Activated T-helper 2 cell treated with anti-CD3 and anti-CD28 coated beads, Interferon-gamma antibody, Interleukin-2, Interleukin-4, amounts not matched to agents 10 μg/mL and 5 μg/mL and 100 μg/mL, durations not matched to agents 14 hours and 24 hours and 36 hours (primary cell): ENCODE data around the gene VAC14. TPM values are rescaled to one million over a fixed set of nuclear protein-coding genes. Genes with fewer than 3 reads are reported as not detected.

Experiments used
- DNase-seq: peaks from one replicate; pipeline ENCODE4 v3.0.0; 2021; ENCODE audit warnings: low spot score
- H3K27ac Mint-ChIP-seq: one replicate; pipeline ENCODE4 v1.8.0; 2021; ENCODE audit warnings: mixed read lengths
- H3K27me3 Mint-ChIP-seq: one replicate; pipeline ENCODE4 v1.8.0; 2021; ENCODE audit warnings: low read depth, mixed read lengths
- H3K36me3 Mint-ChIP-seq: one replicate; pipeline ENCODE4 v1.8.0; 2021; ENCODE audit warnings: low read depth, mixed read lengths
- H3K4me1 Mint-ChIP-seq: one replicate; pipeline ENCODE4 v1.8.0; 2021; ENCODE audit warnings: low read depth, mixed read lengths
- H3K4me3 Mint-ChIP-seq: one replicate; pipeline ENCODE4 v1.8.0; 2021; ENCODE audit warnings: low read depth, mild to moderate bottlenecking, moderate library complexity, mixed read lengths
- H3K9me3 Mint-ChIP-seq: one replicate; pipeline ENCODE4 v1.8.0; 2021; ENCODE audit warnings: mixed read lengths
- intact Hi-C: fragments of 100-400 bp; cut with micrococcal nuclease; formaldehyde crosslinking; loops from one replicate; pipeline ENCODE4 v1.15.1; 2023
- total RNA-seq: library from RNA; stranded (reverse); gene quantifications from 2 replicates; pipeline ENCODE4 v1.2.3, GENCODE V29; 2022

The VAC14 gene
- total RNA-seq, 1 donor from 2014 or later = 34.8 TPM

DNA sequence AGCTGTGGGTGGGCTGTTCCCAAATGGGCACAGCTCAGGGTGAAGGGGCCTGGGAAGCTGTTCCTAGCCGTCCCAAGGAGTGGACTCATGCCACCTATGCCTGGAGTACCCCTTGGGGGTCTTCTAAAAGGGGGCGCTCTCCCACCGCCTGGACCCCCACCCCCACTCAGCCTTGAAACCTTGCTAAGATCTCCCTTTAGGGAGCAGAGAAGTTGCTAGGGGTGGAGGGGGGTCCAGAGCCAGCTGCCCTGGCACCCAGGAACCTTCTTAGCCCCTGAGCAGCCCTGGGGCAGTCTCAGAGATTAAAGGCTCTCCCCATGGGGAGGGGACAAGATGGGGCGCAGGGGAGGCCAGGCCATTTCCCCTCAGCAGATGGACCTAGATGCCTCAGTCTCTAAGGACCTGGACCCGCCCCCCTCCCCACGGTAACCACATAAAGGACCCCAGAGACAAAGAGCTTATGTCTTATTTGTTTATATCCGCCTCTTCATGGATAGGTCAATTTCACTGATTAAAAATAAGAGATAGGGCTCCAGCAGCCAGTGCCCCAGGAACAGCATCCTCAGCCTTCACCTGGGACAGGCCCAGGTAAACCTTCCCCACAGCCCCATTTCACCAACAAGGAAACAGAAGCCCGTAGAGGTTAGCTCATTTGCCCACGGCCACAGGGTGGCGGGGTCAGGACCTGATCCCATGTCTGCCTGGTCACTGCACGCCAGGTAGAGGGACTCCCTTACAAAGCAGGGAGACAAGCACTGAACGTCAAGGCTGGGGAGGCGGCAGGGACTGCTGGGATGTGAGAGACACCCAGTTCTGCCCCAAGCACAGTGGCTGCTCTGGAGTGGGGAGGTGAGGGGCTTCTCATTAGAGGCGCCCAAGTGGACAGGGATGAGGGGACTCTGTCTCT, 118.5 kb downstream of the VAC14 start:
- peaks cover 1% of the 10 kb centered on the region for H3K4me1 Mint-ChIP-seq
- no peak for DNase-seq
- no peak overlapping the region for H3K27ac Mint-ChIP-seq
- no peaks in the 10 kb centered on the region for H3K9me3 Mint-ChIP-seq
- peaks cover 16% of the 10 kb centered on the region for H3K27me3 Mint-ChIP-seq
- intact Hi-C loops = no loop called here
- no peak overlapping the region for H3K4me3 Mint-ChIP-seq
- no peaks in the 10 kb centered on the region for H3K36me3 Mint-ChIP-seq

DNA sequence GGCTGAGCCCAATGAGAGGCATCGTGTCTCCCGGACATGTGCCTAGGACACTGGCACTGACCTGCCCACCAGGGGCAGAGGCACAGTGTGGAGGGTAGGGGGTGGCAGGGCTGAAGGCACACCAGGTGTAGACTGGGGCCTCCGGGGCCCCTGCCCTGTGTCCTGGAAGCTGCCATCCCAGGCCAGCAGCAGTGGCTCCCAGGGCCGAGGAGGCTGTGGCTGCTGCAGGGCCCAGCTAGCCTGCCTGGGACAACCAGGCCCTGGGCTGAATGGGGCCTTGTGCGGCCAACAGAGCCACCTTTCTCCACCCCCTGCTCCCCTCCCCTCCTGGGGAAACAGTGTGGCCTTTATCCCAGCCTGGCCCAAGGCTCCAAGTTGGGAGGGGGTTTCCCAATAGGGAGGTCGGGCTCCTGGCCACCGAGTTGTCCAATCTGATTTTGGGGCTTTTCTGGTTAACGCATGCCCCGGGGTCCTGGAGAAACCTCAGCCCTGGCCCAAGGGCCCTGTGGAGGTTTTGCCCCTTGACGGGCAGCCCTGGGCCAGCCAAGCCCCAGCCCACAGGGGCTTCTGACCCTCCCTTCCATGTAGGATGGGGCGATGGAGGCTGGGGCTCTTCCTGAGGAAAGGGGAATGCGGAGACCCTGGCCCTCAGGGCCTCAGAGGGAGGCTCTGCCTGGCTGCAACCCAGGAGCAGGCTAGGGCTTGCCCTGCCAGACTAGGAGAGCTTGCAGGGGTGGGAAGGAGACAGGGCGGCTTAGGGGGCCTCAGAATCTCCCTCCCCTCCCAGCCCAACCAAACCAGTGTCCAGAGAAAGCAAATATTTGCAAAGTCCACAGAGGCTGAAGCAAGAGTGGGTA, 119.3 kb downstream of the VAC14 start:
- Mint-ChIP-seq H3K9me3 (no peaks in the 10 kb centered on the region), H3K36me3 (no peaks in the 10 kb centered on the region), H3K4me1 (peaks cover 1% of the 10 kb centered on the region), H3K27ac (no peak overlapping the region), H3K27me3 (peaks cover 15% of the 10 kb centered on the region), H3K4me3 (no peak overlapping the region)
- intact Hi-C loops = no loop called here
- no peak for DNase-seq

DNA sequence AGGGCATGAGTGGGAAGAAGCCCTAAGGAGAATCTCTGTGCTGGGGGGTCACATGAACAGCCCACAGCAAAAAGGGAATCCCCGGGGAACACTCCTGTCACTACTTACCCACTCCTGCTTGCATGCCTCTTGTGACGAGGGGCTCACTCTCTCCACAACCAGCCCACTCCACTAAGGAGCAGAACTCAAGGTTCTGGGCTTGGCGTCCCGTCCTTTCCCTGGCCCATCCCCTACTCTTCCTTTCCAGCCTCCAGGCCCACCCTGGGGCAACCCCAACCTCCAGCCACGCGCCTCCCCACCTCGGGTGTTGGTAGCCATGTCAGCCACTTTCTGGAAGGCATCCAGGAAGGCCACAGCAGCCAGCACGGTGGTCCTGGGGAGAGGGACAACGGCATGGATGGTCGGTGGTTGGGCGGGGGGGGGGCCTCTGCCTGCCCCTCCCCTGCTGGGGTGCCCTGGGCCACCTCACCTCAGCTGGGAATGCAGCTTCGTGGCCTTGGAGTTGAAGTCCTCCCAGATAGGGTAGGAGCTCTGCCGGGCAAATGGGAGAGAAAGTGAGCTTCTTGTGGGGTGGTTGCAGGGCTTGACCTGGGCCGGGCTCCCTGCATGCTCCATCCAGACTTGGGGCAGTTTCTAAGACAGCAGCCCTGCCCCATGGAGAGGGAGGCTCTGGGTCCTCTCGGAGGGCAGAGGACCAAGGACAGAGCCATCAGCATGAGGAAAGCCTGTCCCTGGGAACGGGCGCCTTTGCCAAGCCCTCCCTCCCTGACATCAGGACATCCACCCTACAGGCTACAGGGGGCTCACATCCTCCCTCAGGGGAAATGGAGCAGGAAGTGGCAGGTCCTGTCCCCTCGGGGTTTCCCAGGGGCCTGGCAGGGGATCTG, 120.2 kb downstream of the VAC14 start:
- H3K9me3 Mint-ChIP-seq = no peaks in the 10 kb centered on the region
- H3K4me1 Mint-ChIP-seq = peaks cover 1% of the 10 kb centered on the region
- H3K27ac Mint-ChIP-seq = no peak overlapping the region
- no peaks in the 10 kb centered on the region for H3K36me3 Mint-ChIP-seq
- intact Hi-C loops = loop anchor here (1.0 kb wide), 1 partner anchor 91 kb away; no protein-coding TSS in a partner anchor
- H3K27me3 Mint-ChIP-seq = peaks cover 11% of the 10 kb centered on the region
- H3K4me3 Mint-ChIP-seq = no peak overlapping the region
- DNase-seq = no peak

DNA sequence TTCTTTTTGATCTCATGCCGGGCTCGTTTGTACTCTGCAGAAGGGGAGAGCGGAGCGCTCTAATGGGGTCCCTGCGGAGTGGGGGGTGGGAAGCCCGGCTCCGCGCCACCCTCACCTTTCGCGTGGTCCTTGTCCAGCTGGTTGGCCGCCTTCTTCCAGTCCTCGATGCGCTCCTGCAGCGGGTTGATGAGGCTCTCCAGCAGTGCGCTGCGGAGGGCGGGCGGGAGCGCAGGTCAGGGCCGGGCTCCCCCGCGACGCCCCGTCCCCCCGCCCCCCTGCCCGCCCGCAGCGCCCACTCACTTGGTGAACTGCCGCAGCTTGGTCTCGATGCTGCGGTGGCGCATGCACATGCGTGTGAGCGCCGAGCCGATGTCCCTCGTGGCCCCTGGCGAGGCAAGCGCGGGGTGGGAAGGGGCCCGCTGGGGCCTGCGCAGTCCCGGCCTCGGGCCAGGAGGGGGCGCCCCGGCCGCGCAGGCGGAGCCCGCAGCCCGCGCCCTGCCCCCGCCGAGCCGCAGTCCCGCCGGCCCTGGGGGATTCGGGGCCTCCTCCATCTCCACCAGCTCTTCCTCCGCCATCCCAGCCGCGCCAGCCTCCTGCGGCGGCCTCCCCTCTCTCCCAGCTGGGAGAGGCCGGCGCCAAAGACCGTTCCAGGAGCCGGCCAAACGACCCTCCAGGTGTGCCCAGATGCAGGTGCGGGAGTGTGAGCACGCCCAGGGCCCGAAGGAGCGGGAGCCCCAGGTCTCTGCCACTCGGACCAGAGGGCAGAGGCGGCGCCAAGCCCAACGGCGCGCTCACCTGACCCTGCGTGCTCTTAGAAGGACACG, 121.1 kb downstream of the VAC14 start:
- no peak for DNase-seq
- Mint-ChIP-seq H3K4me3 (no peak overlapping the region), H3K27me3 (peaks cover 9% of the 10 kb centered on the region)

DNA sequence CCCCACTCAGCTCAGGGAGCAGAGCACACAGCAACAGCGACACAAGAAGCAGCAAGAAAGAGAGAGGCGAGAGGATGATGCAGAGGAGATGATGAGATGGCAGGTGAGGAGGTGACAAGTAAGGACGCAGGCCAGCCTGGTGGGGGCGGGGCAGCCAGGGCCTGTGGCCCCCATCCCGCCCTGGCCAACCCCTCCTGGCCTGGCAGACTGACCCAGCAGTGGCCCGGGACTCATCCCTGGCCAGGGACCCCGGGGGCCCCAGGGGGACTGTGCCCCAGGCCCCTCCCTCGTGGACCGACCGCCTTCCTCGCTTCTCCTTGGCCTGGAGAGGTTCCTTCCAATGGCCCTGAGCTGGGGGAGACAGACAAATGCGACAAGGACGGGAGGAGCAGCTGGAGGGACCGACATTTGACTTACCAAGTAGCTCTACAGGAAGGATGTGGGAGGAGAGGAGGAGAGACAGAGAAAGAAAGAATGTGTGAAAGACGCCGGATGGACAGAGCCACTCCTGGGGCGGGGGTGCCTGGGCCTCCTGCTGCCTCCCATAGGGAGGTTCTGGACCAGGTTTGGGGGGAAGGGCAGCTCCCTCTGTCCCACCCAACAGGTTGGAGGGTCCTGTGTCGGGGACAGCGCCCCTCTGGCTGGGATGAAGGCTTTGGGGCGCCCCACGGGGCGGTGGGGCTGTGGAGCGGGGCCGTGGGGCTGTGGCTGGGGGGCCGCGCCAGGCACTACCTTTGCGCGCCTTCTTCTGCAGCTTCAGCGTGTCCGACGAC, 121.9 kb downstream of the VAC14 start:
- Mint-ChIP-seq H3K27me3 (peaks cover 4% of the 10 kb centered on the region), H3K4me3 (no peak overlapping the region), H3K9me3 (no peaks in the 10 kb centered on the region), H3K36me3 (no peaks in the 10 kb centered on the region), H3K4me1 (peaks cover 1% of the 10 kb centered on the region), H3K27ac (no peak overlapping the region)
- DNase-seq = no peak
- intact Hi-C loops = no loop called here

More for the DNA sequence above, 121.1 kb downstream of the VAC14 start:
- Mint-ChIP-seq H3K36me3 (no peaks in the 10 kb centered on the region), H3K27ac (no peak overlapping the region), H3K9me3 (no peaks in the 10 kb centered on the region), H3K4me1 (peaks cover 1% of the 10 kb centered on the region)
- intact Hi-C loops = loop anchor here (1.0 kb wide), 1 partner anchor 91 kb away; no protein-coding TSS in a partner anchor

DNA sequence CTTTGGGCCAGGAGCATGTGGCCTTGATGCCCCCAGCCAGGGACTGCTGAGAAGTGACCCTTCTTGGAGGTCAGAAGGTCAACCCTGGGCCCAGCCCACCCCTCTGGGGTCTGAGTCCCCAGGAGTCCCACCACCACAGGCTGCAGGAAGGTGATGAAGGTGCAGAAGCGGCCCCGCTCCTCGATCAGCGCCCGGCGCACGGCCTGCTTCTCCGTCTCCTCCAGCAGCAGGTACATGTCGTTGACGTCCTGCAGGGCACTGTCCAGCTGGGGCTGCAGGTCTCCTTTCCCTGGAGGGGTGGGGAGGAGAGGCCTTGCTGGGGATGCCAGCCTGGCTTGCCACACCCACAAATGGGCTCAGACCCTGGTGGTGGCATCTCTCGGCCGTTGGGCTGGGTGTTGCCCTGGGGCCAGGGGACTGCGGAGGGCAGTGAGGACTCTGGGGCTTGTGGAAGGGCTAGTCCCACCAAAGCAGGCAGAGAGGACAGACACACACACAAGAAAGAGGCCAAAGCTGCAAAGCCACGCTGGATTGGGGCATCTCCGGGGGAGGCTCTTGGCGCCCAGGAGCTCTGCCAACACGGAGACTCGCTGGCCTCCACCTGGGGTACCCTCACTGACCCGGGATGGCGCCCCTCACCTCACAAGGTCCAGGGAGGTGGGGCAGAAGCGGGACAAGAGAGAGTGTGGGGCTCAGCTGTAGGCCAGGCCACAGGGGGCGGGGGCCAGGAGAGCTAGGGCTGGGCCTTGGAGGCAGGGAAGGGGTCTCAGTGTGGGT, 122.6 kb downstream of the VAC14 start:
- Mint-ChIP-seq H3K27me3 (no peaks in the 10 kb centered on the region), H3K27ac (no peak overlapping the region), H3K9me3 (no peaks in the 10 kb centered on the region), H3K4me1 (peaks cover 1% of the 10 kb centered on the region), H3K36me3 (no peaks in the 10 kb centered on the region), H3K4me3 (no peak overlapping the region)
- DNase-seq = no peak
- intact Hi-C loops = no loop called here

DNA sequence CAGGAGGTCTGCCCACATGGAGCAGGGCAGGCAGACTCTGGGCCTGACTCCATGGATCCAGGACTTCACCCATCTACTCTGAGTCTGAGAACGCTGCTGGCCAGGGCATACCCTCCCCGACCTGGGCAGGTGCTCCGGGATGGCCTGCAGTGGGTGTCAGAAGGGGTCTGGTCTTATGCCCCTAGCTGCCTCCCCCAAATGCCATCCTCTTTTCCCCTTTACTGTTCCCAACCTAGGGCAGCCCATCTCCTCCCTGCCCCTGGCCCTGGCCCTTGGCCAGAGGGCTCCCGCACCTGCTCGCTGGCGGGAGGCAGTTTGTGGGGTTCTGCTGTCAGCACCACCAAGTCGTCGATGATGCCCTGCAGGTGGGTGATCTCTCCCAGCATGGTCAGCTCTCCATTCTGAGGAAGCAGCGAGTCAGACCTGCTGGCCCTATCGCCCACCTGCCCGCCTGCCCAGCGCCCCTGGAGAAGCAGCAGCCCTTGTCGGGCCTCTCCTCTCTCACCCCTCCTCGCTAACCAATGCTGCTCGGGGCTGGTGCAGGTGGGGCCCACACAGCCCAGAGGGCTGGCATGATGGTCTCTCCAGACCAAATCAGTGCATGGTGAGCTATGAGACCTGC, 123.3 kb downstream of the VAC14 start:
- Mint-ChIP-seq H3K4me3 (no peak overlapping the region), H3K4me1 (peaks cover 1% of the 10 kb centered on the region), H3K27me3 (peaks cover under 1% of the 10 kb centered on the region), H3K27ac (no peak overlapping the region), H3K36me3 (no peaks in the 10 kb centered on the region), H3K9me3 (no peaks in the 10 kb centered on the region)
- DNase-seq = no peak
- intact Hi-C loops = no loop called here

DNA sequence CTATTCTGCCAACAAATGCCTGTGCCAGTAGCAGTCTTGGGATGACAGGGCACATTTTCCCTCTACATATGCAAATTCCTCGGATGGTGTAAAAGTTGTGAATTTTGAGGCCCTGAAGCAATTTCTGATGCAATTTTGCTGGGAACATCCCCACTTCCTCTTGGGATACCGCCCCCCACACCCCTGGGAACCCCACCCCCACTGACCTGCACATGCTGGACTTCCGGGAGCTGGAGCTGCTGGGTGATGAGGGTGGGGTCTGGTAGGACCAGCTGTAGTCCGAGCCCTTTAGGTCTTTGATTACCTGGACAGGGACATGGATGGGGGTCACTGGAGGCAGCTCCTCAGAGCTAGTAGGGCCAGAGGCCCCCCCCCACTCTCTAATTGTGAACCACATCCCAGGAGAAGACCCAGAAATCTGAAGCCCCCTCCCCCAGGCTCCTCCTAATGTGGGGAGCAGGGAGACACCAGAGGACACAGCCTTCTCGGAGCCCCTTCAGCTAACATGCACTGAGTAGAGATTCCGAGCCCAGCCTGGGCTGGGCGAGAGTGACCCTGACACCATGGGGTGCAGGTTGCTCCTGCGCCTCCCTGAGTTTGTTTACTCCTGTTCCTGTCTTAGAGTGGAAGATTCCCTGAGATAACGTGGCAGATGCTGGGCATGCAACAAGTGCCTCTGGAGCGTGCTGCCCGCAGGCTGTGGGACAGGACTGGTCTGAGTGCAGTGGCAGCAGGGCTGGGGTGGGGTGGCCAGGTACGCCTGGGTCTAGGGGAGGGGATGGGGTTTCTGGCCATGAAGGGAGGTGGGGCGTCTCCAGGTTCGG, 124.1 kb downstream of the VAC14 start:
- Mint-ChIP-seq H3K4me1 (peaks cover 1% of the 10 kb centered on the region), H3K36me3 (no peaks in the 10 kb centered on the region), H3K27ac (no peak overlapping the region), H3K27me3 (peaks cover 2% of the 10 kb centered on the region), H3K9me3 (no peaks in the 10 kb centered on the region), H3K4me3 (no peak overlapping the region)
- intact Hi-C loops = no loop called here
- DNase-seq = no peak

DNA sequence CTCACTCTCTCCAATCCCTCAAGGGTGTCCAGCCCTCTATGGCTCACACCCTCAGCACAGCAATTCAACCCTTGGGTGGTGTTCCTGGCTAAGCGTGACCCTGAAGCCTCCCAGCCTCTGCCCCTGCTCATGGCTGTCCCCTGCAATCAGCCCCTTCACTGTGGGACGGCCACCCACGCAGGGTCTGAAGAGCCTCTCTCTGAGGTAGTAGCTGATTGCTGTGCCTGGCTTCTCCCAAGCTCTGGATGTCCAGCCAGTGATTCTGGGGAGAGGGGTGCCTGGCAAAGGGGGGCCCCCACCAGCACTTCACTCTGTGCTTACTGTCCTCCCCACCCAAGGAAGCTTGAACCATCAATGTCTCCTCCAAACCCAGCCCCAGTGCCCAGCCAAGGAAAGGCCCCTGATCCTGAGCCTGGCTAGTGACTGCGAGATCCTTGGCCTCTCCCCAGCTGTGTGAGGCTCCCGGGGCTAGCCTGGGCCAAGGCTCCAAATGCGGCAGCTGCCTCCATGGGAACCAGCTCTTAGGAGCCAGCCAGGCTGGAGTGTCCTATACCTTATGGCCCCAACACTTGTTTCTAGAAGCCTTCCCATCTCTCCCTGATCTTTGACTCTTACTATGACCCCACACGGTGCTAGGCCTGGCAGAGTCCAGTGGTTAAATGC, 125.0 kb downstream of the VAC14 start:
- no peak overlapping the region for H3K4me3 Mint-ChIP-seq
- H3K27ac Mint-ChIP-seq = no peak overlapping the region
- H3K36me3 Mint-ChIP-seq = no peaks in the 10 kb centered on the region
- peaks cover 1% of the 10 kb centered on the region for H3K4me1 Mint-ChIP-seq
- no peak for DNase-seq
- intact Hi-C loops = no loop called here
- H3K9me3 Mint-ChIP-seq = no peaks in the 10 kb centered on the region
- H3K27me3 Mint-ChIP-seq = peaks cover 2% of the 10 kb centered on the region
